Mucosa of stomach (tissue), 1 donor: Measurements from ENCODE around the gene SLC10A1.
"Not testable (repeated sequence)": the region's sequence is repeated elsewhere in the genome, so short reads cannot be mapped to it uniquely, and the experiment has no call there.

ENCODE experiments used
- H3K27me3 ChIP-seq: one replicate; pipeline ENCODE4 v1.7.0; 2013; ENCODE audit warnings: mild to moderate bottlenecking, low read length; ENCODE audit not compliant: control insufficient read depth, insufficient read depth
- H3K36me3 ChIP-seq: one replicate; pipeline ENCODE4 v1.7.0; 2013; ENCODE audit warnings: low read length; ENCODE audit not compliant: control insufficient read depth, insufficient read depth
- H3K4me1 ChIP-seq: one replicate; pipeline ENCODE4 v1.7.0; 2013; ENCODE audit warnings: mild to moderate bottlenecking, low read length; ENCODE audit not compliant: control insufficient read depth, insufficient read depth
- H3K4me3 ChIP-seq: one replicate; pipeline ENCODE4 v1.7.0; 2013; ENCODE audit warnings: low read length
- H3K9ac ChIP-seq: one replicate; pipeline ENCODE4 v1.7.0; 2013; ENCODE audit warnings: mild to moderate bottlenecking, low read length, moderate library complexity
- H3K9me3 ChIP-seq: one replicate; pipeline ENCODE4 v1.7.0; 2013; ENCODE audit warnings: mild to moderate bottlenecking, low read length, moderate library complexity; ENCODE audit not compliant: control insufficient read depth
- donor health status: Pancreatic carcinoma.

SLC10A1 gene

DNA sequence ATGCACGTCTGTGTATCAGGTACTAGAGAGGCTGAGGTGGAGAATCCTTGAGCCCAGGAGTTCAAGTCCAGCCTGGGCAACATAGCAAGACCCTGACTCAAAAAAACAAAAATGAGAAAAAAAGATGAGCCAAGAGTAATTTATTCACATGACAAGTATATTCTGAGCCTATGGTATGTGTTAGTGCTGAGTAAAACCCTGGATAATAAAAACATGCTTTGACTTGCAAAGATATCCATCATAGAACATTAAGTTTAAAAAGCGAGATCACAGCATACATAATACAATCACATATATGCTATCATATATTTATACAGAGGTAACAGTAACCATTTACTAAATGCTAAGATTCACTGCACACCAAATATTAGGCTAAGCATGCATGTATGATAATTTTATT lies 23.9 kb upstream of the SLC10A1 start:
- H3K27me3 ChIP-seq = peaks cover 13% of the 10 kb centered on the region
- no peak overlapping the region for H3K9ac ChIP-seq
- H3K4me3 ChIP-seq = no peak overlapping the region
- H3K36me3 ChIP-seq = no peaks in the 10 kb centered on the region
- no peaks in the 10 kb centered on the region for H3K4me1 ChIP-seq
- no peaks in the 10 kb centered on the region for H3K9me3 ChIP-seq

DNA sequence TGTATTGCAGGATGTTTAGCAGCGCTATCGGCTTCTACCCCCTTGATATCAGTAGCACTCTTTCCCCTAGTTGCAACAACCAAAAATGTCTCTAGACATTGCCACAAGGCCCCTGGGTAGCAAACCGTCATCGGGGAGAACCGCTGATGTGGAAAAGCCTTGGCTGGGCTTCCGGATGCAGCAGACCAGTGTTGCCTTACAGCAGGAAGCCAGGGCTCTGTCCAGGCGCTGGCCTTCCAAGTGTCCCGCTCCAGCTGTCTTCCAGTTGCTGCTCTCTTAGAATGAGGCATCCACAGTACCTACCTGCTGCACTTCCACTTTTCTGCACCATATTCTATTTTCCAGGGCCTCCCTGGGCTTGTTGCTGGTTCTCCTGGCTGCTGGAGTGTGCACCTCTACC lies 22.6 kb upstream of the SLC10A1 start:
- Histone ChIP-seq H3K36me3 (no peaks in the 10 kb centered on the region), H3K9me3 (no peaks in the 10 kb centered on the region), H3K4me3 (no peak overlapping the region), H3K27me3 (peaks cover 19% of the 10 kb centered on the region), H3K9ac (no peak overlapping the region), H3K4me1 (no peaks in the 10 kb centered on the region)

DNA sequence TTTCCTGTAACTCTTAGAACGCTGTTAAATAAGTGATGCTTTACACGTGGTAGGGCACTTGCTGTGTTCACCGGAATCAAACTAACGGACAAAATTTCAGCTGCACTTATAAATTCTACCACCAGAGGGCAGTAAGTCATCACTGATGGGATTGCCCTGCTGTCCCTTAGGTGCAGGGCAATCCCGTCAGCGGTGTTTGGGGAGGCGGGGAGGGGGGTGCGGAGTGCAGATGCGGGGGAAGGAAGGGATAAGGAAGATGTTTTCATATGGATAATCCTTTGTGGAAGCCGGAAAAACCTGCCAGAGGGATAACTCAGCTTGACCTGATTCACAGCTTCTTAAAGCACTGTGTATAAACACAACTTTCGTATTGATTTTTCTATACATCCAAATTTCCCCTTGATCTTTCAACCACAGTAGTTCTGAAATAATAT lies 21.7 kb upstream of the SLC10A1 start:
- H3K9me3 ChIP-seq = no peaks in the 10 kb centered on the region
- H3K9ac ChIP-seq = no peak overlapping the region
- no peak overlapping the region for H3K4me3 ChIP-seq
- H3K36me3 ChIP-seq = no peaks in the 10 kb centered on the region
- H3K4me1 ChIP-seq = no peaks in the 10 kb centered on the region
- peaks cover 19% of the 10 kb centered on the region for H3K27me3 ChIP-seq

GRCh38 chr14:69816216-69816615 lies 19.2 kb upstream of the SLC10A1 start:
- H3K9me3 ChIP-seq = no peaks in the 10 kb centered on the region
- no peaks in the 10 kb centered on the region for H3K4me1 ChIP-seq
- no peak overlapping the region for H3K9ac ChIP-seq
- no peaks in the 10 kb centered on the region for H3K36me3 ChIP-seq
- H3K4me3 ChIP-seq = no peak overlapping the region
- H3K27me3 ChIP-seq = peaks cover 19% of the 10 kb centered on the region

- no peaks in the 10 kb centered on the region for H3K36me3 ChIP-seq
Observed at GRCh38 chr14:69815556-69815955, 18.5 kb upstream of the SLC10A1 start.

DNA sequence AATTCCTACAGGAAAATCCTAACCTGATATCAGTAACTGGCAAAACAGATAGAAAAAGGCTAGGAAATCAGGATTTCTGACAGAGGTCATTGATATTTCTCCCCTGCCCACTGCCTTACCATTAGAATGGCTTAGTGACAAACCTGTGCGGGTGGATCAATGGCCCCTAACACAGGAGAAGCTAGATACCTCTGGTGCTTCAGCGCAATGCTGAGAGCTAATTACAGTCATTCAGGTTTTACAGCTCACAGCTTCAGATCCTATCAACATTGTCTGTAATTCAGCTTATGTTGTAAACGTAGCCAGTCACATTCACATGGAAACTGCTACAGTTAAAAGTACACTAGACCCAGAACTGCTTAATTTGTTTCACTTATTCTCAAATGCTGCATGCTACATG lies 17.4 kb upstream of the SLC10A1 start:
- peaks cover 2% of the 10 kb centered on the region for H3K4me1 ChIP-seq
- peaks cover 13% of the 10 kb centered on the region for H3K27me3 ChIP-seq
- H3K9ac ChIP-seq = no peak overlapping the region
- H3K4me3 ChIP-seq = no peak overlapping the region
- H3K36me3 ChIP-seq = no peaks in the 10 kb centered on the region
- H3K9me3 ChIP-seq = no peaks in the 10 kb centered on the region

More at GRCh38 chr14:69815556-69815955, 18.5 kb upstream of the SLC10A1 start:
- Histone ChIP-seq H3K4me3 (no peak overlapping the region), H3K9ac (no peak overlapping the region), H3K9me3 (no peaks in the 10 kb centered on the region), H3K27me3 (peaks cover 19% of the 10 kb centered on the region), H3K4me1 (no peaks in the 10 kb centered on the region)

DNA sequence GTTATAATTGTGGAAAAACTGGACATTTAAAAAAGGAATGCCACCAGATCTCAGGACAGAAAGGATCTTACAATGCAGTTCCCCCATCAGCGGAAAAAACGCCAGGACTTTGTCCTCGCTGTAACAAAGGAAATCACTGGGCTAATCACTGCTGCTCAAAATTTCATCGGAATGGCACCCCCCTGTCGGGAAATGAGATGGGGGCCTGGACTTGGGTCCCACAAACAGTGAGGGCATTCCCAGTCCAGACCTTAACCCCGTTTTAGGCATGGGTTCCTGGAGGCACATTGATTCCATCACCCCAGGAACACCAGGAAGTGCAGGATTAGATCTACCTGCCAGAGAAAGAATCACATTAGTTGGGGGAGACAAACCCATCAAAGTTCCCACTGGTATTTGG lies 16.3 kb upstream of the SLC10A1 start:
- H3K4me3 ChIP-seq, H3K9me3 ChIP-seq, H3K36me3 ChIP-seq, H3K4me1 ChIP-seq, H3K9ac ChIP-seq: not testable (repeated sequence)
- peaks cover 13% of the 10 kb centered on the region for H3K27me3 ChIP-seq

DNA sequence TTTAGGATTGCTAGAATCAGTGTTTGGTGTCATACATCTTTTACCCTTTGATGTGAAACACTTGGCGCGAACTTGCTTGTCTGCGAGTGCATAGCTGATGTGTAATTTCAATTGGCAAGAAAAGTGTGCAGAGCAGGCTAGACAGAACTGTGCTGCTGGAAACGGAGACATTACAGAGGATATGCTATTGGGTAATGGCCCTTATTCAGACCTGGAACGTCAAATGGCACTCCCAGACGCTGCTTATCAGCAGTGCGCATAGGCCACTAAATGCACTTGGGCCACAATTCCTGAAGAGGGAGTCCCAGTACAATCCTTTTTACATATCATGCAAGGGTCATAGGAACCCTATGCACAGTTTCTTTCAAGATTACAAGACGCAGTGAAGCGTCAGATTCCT lies 15.7 kb upstream of the SLC10A1 start:
- no peaks in the 10 kb centered on the region for H3K9me3 ChIP-seq
- H3K4me1 ChIP-seq = peaks cover 9% of the 10 kb centered on the region
- no peaks in the 10 kb centered on the region for H3K36me3 ChIP-seq
- no peak overlapping the region for H3K4me3 ChIP-seq
- peaks cover 13% of the 10 kb centered on the region for H3K27me3 ChIP-seq
- no peak overlapping the region for H3K9ac ChIP-seq

DNA sequence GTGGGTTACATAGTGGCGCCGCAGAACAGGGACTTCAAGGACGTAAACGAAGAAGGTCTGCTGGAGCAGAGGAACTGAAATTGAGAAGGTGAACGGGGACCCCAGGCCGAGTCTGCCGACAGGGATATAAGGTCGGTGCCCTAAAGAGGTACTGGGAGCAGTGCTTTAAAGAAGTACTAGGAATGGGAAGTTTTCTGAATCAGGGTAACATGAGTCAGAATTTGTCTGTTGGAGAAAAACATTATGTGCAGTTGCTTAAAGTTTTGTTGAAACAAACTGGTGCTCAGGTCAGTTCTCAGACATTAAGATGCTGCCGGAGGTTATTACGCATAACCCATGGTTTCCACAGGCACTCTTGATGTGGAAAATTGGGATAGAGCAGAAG lies 14.8 kb upstream of the SLC10A1 start:
- Histone ChIP-seq H3K27me3 (peaks cover 6% of the 10 kb centered on the region), H3K9ac (no peak overlapping the region)

GRCh38 chr14:69811227-69811867 lies 14.3 kb upstream of the SLC10A1 start:
- Histone ChIP-seq H3K4me1 (peaks cover 9% of the 10 kb centered on the region), H3K9ac (no peak overlapping the region)

More for the DNA sequence above, 14.8 kb upstream of the SLC10A1 start:
- Histone ChIP-seq H3K4me3 (no peak overlapping the region), H3K9me3 (no peaks in the 10 kb centered on the region), H3K36me3 (no peaks in the 10 kb centered on the region), H3K4me1 (peaks cover 9% of the 10 kb centered on the region)

GRCh38 chr14:69808919-69809808 lies 12.1 kb upstream of the SLC10A1 start:
- Histone ChIP-seq H3K9ac (no peak overlapping the region), H3K4me3 (no peak overlapping the region), H3K27me3 (no peaks in the 10 kb centered on the region), H3K4me1 (peaks cover 9% of the 10 kb centered on the region), H3K9me3 (no peaks in the 10 kb centered on the region), H3K36me3 (no peaks in the 10 kb centered on the region)

More at GRCh38 chr14:69811227-69811867, 14.3 kb upstream of the SLC10A1 start:
- Histone ChIP-seq H3K4me3 (no peak overlapping the region), H3K36me3 (no peaks in the 10 kb centered on the region), H3K27me3 (peaks cover 6% of the 10 kb centered on the region), H3K9me3 (no peaks in the 10 kb centered on the region)

DNA sequence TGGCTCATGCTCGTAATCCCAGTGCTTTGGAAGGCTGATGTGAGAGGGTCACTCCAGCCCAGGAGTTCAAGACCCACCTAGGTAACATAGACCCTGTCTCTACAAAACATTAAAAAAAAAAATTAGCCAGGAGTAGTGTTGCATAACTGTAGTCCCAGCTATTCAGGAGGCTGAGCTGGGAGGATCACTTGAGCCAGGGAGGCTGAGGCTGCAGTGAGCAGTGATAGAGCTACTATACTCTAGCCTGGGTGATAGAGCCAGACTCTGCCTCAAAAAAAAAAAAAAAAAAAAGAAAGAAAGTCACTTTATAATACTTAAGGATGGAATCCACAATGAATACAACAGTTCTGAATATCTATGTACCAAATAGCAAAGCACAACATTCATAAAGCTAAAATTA lies 10.2 kb upstream of the SLC10A1 start:
- no peak overlapping the region for H3K9ac ChIP-seq
- H3K4me3 ChIP-seq = no peak overlapping the region
- no peaks in the 10 kb centered on the region for H3K9me3 ChIP-seq
- H3K4me1 ChIP-seq = peaks cover 9% of the 10 kb centered on the region
- H3K36me3 ChIP-seq = no peaks in the 10 kb centered on the region
- H3K27me3 ChIP-seq = no peaks in the 10 kb centered on the region
